GM23338 (cell line): Measurements from ENCODE around the gene RNU5D-1. TPM values are rescaled to one million over a fixed set of nuclear protein-coding genes. Genes with fewer than 3 reads are reported as not detected.

ENCODE experiments used
- ATAC-seq: fragments of 200-7000 bp; cut with Tn5 transposase; 3 replicates; pipeline ENCODE4 v1.9.1; 2020
- DNase-seq: peaks from one replicate; pipeline ENCODE4 v3.0.0-alpha.2; 2015; ENCODE audit warnings: low spot score
- H2AFZ ChIP-seq: fragments of 200-600 bp; sonication (generic); 2 replicates; pipeline ENCODE4 v1.8.0; 2016; ENCODE audit warnings: antibody characterized with exemption, mild to moderate bottlenecking, moderate library complexity
- H3F3A ChIP-seq: fragments of 200-600 bp; sonication (generic); replicated peaks from 2 replicates; pipeline ENCODE4 v1.8.0; 2017; ENCODE audit warnings: antibody characterized with exemption, mixed run types, low read depth
- H3K27ac ChIP-seq: fragments of 200-600 bp; sonication (generic); 2 replicates; pipeline ENCODE4 v1.6.1; 2016; ENCODE audit warnings: low read depth
- H3K27me3 ChIP-seq: fragments of 200-600 bp; sonication (generic); 2 replicates; pipeline ENCODE4 v1.8.0; 2016; ENCODE audit warnings: mild to moderate bottlenecking, mixed run types, moderate library complexity; ENCODE audit not compliant: insufficient read depth
- H3K36me3 ChIP-seq: fragments of 200-600 bp; sonication (generic); 2 replicates; pipeline ENCODE4 v1.8.0; 2016; ENCODE audit warnings: mild to moderate bottlenecking; ENCODE audit not compliant: insufficient read depth
- H3K4me1 ChIP-seq: fragments of 200-600 bp; sonication (generic); 2 replicates; pipeline ENCODE4 v1.8.0; 2016; ENCODE audit warnings: mild to moderate bottlenecking, moderate library complexity; ENCODE audit not compliant: insufficient read depth
- H3K4me2 ChIP-seq: fragments of 200-600 bp; sonication (generic); 2 replicates; pipeline ENCODE4 v1.7.1; 2017; ENCODE audit warnings: mixed run types
- H3K4me3 ChIP-seq: fragments of 200-600 bp; sonication (generic); 2 replicates; pipeline ENCODE4 v1.6.1; 2016; ENCODE audit warnings: mixed run types
- H3K79me2 ChIP-seq: fragments of 200-600 bp; sonication (generic); replicated peaks from 2 replicates; pipeline ENCODE4 v1.8.0; 2017; ENCODE audit warnings: mild to moderate bottlenecking; ENCODE audit not compliant: insufficient read depth
- H3K9me2 ChIP-seq: fragments of 200-600 bp; sonication (generic); 2 replicates; pipeline ENCODE4 v1.8.0; 2017; ENCODE audit not compliant: insufficient read depth
- H4K20me1 ChIP-seq: fragments of 200-600 bp; sonication (generic); replicated peaks from 2 replicates; pipeline ENCODE4 v1.8.0; 2017; ENCODE audit warnings: mild to moderate bottlenecking; ENCODE audit not compliant: insufficient read depth
- H3K27ac Mint-ChIP-seq: 2 replicates; pipeline ENCODE4 v1.8.0; 2020; ENCODE audit warnings: inconsistent platforms, mild to moderate bottlenecking, moderate library complexity, mixed read lengths
- H3K27me3 Mint-ChIP-seq: 3 replicates; pipeline ENCODE4 v1.8.0; 2022; ENCODE audit warnings: low read depth, mild to moderate bottlenecking, moderate library complexity, mixed read lengths, inconsistent platforms; ENCODE audit not compliant: insufficient read depth, poor library complexity
- H3K36me3 Mint-ChIP-seq: 3 replicates; pipeline ENCODE4 v1.8.0; 2021; ENCODE audit warnings: low read depth, mild to moderate bottlenecking, inconsistent platforms, moderate library complexity, mixed read lengths
- H3K4me1 Mint-ChIP-seq: 3 replicates; pipeline ENCODE4 v1.8.0; 2020; ENCODE audit warnings: mild to moderate bottlenecking, inconsistent platforms, mixed read lengths
- H3K4me3 Mint-ChIP-seq: 3 replicates; pipeline ENCODE4 v1.8.0; 2021; ENCODE audit warnings: moderate library complexity, mild to moderate bottlenecking, inconsistent platforms, mixed read lengths
- H3K9me3 Mint-ChIP-seq: 3 replicates; pipeline ENCODE4 v1.8.0; 2020; ENCODE audit warnings: moderate library complexity, mild to moderate bottlenecking, inconsistent platforms, mixed read lengths
- CREB1 ChIP-seq: fragments of 250-450 bp; sonication (Bioruptor Pico); IDR thresholded peaks from 2 replicates; pipeline ENCODE4 v1.5.0; 2020; ENCODE audit warnings: low read depth, mild to moderate bottlenecking, moderate library complexity
- EZH2 ChIP-seq: fragments of 200-600 bp; sonication (generic); IDR thresholded peaks from one replicate; pipeline ENCODE4 v1.8.0; 2017; ENCODE audit warnings: antibody characterized with exemption, mild to moderate bottlenecking, low read depth; ENCODE audit not compliant: unreplicated experiment
- EZH2phosphoT487 ChIP-seq: fragments of 200-600 bp; sonication (generic); IDR thresholded peaks from one replicate; pipeline ENCODE4 v1.8.1; 2018; ENCODE audit warnings: antibody characterized with exemption; ENCODE audit not compliant: unreplicated experiment
- JUNB ChIP-seq: IDR thresholded peaks from one replicate; pipeline ENCODE4 v1.6.1; 2016; ENCODE audit warnings: antibody characterized with exemption; ENCODE audit not compliant: unreplicated experiment
- NANOG ChIP-seq: IDR thresholded peaks from 2 replicates; pipeline ENCODE4 v1.6.1; 2016; ENCODE audit warnings: antibody characterized with exemption, borderline replicate concordance
- POLR2AphosphoS5 ChIP-seq: IDR thresholded peaks from 2 replicates; pipeline ENCODE4 v1.6.1; 2016; ENCODE audit warnings: antibody characterized with exemption, low read depth
- STAT1 ChIP-seq: IDR thresholded peaks from one replicate; pipeline ENCODE4 v1.6.1; 2016; ENCODE audit warnings: antibody characterized with exemption; ENCODE audit not compliant: unreplicated experiment
- ZNF114 ChIP-seq: fragments of 250-450 bp; sonication (Bioruptor Pico); IDR thresholded peaks from 2 replicates; pipeline ENCODE4 v1.5.0; 2020; ENCODE audit warnings: mild to moderate bottlenecking, moderate library complexity
- ZNF331 ChIP-seq: fragments of 250-450 bp; sonication (Bioruptor Pico); IDR thresholded peaks from 2 replicates; pipeline ENCODE4 v1.5.0; 2020; ENCODE audit warnings: low read depth, mild to moderate bottlenecking, moderate library complexity
- polyA plus RNA-seq: library from polyadenylated mRNA; unstranded; fragments of >200 nt; fragmentation: Nextera tagmentation; extraction: Ambion mirVana; gene quantifications from 2 replicates; pipeline ENCODE4 v1.2.1, GENCODE V29; 2016
- total RNA-seq: library from RNA; depleted of rRNA; stranded (reverse); fragments of >200 nt; shearing (Covaris generic); gene quantifications from 2 replicates; pipeline ENCODE4 v1.2.3, GENCODE V29; 2014
- TF ChIP-seq, protein P1 (sequence below): fragments of 250-450 bp; sonication (Bioruptor Pico); IDR thresholded peaks from 2 replicates; pipeline ENCODE4 v1.5.0; 2020; ENCODE audit warnings: mild to moderate bottlenecking, moderate library complexity
- TF ChIP-seq, protein P2 (sequence below), 2 experiments: fragments of 200-600 bp in 1 of 2; sonication (generic) in 1 of 2; conservative IDR thresholded peaks; 2 replicates each; pipeline versions ENCODE4 v1.5.1 to v1.6.1; 2016 to 2017; ENCODE audit warnings: antibody characterized with exemption in 2 of 2, low read depth in 2 of 2, mild to moderate bottlenecking in 2 of 2, moderate library complexity in 1 of 2
- TF ChIP-seq, protein P3 (sequence below): IDR thresholded peaks from one replicate; pipeline ENCODE4 v1.6.1; 2018; ENCODE audit warnings: antibody characterized with exemption; ENCODE audit not compliant: unreplicated experiment
- TF ChIP-seq, protein P4 (sequence below): IDR thresholded peaks from 2 replicates; pipeline ENCODE4 v1.6.1; 2016; ENCODE audit warnings: antibody characterized with exemption

The RNU5D-1 gene
- total and polyA plus RNA-seq, 2 experiments from 2014 or later = not detected

DNA sequence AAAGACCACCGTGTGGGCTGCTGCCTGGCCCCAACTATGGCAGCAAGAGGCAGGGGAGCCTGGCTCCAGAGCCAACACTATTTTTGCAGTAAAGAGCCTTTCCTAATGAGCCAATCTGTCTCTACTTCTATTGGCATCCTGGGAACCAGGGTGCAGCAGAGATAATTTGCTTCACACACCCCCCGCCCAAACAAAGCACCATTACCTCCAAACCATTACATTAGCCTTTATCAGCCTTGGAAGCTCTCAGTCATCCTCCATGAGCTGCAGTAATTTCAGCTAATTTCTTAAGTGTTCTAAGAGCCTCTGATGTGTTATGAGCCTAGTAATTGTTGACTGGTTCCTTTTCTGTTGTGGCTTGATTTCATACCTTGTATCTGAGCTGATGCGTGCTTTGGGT is 34.9 kb downstream of the RNU5D-1 start:
- Histone ChIP-seq H3K9me2 (no peaks in the 10 kb centered on the region), H3K79me2 (no peaks in the 10 kb centered on the region), H3K27me3 (no peaks in the 10 kb centered on the region), H2AFZ (no peak overlapping the region), H3F3A (no peaks in the 10 kb centered on the region), H3K4me2 (no peak overlapping the region), H3K4me1 (no peaks in the 10 kb centered on the region), H3K27ac (no peak overlapping the region), H3K4me3 (no peak overlapping the region), H3K36me3 (no peaks in the 10 kb centered on the region), H4K20me1 (no peaks in the 10 kb centered on the region)
- Mint-ChIP-seq H3K36me3 (no peaks in the 10 kb centered on the region), H3K27ac (no peak overlapping the region), H3K27me3 (peaks cover 4% of the 10 kb centered on the region), H3K4me3 (no peak overlapping the region), H3K4me1 (no peaks in the 10 kb centered on the region), H3K9me3 (no peaks in the 10 kb centered on the region)
- TF ChIP-seq, protein P1, sequence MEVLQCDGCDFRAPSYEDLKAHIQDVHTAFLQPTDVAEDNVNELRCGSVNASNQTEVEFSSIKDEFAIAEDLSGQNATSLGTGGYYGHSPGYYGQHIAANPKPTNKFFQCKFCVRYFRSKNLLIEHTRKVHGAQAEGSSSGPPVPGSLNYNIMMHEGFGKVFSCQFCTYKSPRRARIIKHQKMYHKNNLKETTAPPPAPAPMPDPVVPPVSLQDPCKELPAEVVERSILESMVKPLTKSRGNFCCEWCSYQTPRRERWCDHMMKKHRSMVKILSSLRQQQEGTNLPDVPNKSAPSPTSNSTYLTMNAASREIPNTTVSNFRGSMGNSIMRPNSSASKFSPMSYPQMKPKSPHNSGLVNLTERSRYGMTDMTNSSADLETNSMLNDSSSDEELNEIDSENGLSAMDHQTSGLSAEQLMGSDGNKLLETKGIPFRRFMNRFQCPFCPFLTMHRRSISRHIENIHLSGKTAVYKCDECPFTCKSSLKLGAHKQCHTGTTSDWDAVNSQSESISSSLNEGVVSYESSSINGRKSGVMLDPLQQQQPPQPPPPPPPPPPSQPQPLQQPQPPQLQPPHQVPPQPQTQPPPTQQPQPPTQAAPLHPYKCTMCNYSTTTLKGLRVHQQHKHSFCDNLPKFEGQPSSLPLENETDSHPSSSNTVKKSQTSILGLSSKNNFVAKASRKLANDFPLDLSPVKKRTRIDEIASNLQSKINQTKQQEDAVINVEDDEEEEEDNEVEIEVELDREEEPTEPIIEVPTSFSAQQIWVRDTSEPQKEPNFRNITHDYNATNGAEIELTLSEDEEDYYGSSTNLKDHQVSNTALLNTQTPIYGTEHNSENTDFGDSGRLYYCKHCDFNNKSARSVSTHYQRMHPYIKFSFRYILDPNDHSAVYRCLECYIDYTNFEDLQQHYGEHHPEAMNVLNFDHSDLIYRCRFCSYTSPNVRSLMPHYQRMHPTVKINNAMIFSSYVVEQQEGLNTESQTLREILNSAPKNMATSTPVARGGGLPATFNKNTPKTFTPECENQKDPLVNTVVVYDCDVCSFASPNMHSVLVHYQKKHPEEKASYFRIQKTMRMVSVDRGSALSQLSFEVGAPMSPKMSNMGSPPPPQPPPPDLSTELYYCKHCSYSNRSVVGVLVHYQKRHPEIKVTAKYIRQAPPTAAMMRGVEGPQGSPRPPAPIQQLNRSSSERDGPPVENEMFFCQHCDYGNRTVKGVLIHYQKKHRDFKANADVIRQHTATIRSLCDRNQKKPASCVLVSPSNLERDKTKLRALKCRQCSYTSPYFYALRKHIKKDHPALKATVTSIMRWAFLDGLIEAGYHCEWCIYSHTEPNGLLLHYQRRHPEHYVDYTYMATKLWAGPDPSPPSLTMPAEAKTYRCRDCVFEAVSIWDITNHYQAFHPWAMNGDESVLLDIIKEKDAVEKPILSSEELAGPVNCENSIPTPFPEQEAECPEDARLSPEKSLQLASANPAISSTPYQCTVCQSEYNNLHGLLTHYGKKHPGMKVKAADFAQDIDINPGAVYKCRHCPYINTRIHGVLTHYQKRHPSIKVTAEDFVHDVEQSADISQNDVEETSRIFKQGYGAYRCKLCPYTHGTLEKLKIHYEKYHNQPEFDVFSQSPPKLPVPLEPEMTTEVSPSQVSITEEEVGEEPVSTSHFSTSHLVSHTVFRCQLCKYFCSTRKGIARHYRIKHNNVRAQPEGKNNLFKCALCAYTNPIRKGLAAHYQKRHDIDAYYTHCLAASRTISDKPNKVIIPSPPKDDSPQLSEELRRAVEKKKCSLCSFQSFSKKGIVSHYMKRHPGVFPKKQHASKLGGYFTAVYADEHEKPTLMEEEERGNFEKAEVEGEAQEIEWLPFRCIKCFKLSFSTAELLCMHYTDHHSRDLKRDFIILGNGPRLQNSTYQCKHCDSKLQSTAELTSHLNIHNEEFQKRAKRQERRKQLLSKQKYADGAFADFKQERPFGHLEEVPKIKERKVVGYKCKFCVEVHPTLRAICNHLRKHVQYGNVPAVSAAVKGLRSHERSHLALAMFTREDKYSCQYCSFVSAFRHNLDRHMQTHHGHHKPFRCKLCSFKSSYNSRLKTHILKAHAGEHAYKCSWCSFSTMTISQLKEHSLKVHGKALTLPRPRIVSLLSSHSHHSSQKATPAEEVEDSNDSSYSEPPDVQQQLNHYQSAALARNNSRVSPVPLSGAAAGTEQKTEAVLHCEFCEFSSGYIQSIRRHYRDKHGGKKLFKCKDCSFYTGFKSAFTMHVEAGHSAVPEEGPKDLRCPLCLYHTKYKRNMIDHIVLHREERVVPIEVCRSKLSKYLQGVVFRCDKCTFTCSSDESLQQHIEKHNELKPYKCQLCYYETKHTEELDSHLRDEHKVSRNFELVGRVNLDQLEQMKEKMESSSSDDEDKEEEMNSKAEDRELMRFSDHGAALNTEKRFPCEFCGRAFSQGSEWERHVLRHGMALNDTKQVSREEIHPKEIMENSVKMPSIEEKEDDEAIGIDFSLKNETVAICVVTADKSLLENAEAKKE (CRISPR knock-in tag) = no peak
- TF ChIP-seq CREB1 (CRISPR knock-in tag) (no peak), JUNB (no peak), POLR2AphosphoS5 (no peak), STAT1 (no peak), NANOG (no peak), EZH2phosphoT487 (no peak), EZH2 (no peak), ZNF114 (CRISPR knock-in tag) (no peak), ZNF331 (CRISPR knock-in tag) (no peak)
- TF ChIP-seq, protein P2, sequence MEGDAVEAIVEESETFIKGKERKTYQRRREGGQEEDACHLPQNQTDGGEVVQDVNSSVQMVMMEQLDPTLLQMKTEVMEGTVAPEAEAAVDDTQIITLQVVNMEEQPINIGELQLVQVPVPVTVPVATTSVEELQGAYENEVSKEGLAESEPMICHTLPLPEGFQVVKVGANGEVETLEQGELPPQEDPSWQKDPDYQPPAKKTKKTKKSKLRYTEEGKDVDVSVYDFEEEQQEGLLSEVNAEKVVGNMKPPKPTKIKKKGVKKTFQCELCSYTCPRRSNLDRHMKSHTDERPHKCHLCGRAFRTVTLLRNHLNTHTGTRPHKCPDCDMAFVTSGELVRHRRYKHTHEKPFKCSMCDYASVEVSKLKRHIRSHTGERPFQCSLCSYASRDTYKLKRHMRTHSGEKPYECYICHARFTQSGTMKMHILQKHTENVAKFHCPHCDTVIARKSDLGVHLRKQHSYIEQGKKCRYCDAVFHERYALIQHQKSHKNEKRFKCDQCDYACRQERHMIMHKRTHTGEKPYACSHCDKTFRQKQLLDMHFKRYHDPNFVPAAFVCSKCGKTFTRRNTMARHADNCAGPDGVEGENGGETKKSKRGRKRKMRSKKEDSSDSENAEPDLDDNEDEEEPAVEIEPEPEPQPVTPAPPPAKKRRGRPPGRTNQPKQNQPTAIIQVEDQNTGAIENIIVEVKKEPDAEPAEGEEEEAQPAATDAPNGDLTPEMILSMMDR (conservative IDR thresholded peaks at IDR 0.05; ENCODE audit: low read depth in 2 of 2) = no peak
- TF ChIP-seq, protein P3, sequence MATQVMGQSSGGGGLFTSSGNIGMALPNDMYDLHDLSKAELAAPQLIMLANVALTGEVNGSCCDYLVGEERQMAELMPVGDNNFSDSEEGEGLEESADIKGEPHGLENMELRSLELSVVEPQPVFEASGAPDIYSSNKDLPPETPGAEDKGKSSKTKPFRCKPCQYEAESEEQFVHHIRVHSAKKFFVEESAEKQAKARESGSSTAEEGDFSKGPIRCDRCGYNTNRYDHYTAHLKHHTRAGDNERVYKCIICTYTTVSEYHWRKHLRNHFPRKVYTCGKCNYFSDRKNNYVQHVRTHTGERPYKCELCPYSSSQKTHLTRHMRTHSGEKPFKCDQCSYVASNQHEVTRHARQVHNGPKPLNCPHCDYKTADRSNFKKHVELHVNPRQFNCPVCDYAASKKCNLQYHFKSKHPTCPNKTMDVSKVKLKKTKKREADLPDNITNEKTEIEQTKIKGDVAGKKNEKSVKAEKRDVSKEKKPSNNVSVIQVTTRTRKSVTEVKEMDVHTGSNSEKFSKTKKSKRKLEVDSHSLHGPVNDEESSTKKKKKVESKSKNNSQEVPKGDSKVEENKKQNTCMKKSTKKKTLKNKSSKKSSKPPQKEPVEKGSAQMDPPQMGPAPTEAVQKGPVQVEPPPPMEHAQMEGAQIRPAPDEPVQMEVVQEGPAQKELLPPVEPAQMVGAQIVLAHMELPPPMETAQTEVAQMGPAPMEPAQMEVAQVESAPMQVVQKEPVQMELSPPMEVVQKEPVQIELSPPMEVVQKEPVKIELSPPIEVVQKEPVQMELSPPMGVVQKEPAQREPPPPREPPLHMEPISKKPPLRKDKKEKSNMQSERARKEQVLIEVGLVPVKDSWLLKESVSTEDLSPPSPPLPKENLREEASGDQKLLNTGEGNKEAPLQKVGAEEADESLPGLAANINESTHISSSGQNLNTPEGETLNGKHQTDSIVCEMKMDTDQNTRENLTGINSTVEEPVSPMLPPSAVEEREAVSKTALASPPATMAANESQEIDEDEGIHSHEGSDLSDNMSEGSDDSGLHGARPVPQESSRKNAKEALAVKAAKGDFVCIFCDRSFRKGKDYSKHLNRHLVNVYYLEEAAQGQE = no peak
- TF ChIP-seq, protein P4, sequence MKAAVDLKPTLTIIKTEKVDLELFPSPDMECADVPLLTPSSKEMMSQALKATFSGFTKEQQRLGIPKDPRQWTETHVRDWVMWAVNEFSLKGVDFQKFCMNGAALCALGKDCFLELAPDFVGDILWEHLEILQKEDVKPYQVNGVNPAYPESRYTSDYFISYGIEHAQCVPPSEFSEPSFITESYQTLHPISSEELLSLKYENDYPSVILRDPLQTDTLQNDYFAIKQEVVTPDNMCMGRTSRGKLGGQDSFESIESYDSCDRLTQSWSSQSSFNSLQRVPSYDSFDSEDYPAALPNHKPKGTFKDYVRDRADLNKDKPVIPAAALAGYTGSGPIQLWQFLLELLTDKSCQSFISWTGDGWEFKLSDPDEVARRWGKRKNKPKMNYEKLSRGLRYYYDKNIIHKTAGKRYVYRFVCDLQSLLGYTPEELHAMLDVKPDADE = no peak
- ATAC-seq (no peak), DNase-seq (no peak)
